ENCODE results near the gene NOP53. TPM values are rescaled to one million over a fixed set of nuclear protein-coding genes. Genes with fewer than 3 reads are reported as not detected.

NOP53 gene
- total RNA-seq, 1 donor from 2014 or later = 253 TPM

GRCh38 chr19:47805313-47805712 is 60.0 kb downstream of the NOP53 start:
- DNase-seq (ENCODE audit: low spot score) = peak; percentile 27

DNA sequence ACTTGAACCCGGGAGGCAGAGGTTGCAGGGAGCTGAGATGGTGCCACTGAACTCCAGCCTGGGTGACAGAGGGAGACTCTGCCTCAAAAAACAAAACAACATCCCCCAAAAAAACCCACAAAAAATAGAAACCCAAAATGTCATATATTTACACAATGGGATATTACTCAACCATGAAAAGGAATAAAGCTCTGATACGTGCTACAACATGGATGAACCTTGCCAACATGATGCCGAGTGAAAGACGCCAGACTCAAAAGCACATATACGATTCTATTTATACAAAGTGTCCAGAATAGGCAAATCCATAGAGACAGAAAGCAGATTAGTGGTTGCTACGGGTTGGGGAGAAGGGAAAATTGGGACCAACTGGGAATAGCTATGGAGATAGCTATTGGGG is 61.1 kb downstream of the NOP53 start:
- no peak for DNase-seq (ENCODE audit: low spot score)

Other genes with a start within 250 kb of the NOP53 start
- gene NAPA, start 230.5 kb upstream of the NOP53 start, total RNA-seq = 155 TPM
- gene ZNF541, start 172.4 kb upstream of the NOP53 start, total RNA-seq = 1.2 TPM
- 20.9 TPM for gene BICRA, start 136.4 kb upstream of the NOP53 start, total RNA-seq
- 81.2 TPM for gene EHD2, start 32.1 kb upstream of the NOP53 start, total RNA-seq
- 469 TPM for gene SELENOW, start 33.2 kb downstream of the NOP53 start, total RNA-seq
- not detected for gene TPRX1, start 59.0 kb downstream of the NOP53 start, total RNA-seq
- not detected for gene CRX, start 76.4 kb downstream of the NOP53 start, total RNA-seq
- gene TPRX2, start 113.7 kb downstream of the NOP53 start, total RNA-seq = not detected
- 0.46 TPM for gene SULT2A1, start 140.8 kb downstream of the NOP53 start, total RNA-seq
- not detected for gene BSPH1, start 246.6 kb downstream of the NOP53 start, total RNA-seq
- not detected for gene ELSPBP1, start 249.1 kb downstream of the NOP53 start, total RNA-seq

Data from mucosa of gallbladder (tissue), 1 donor.